Activated CD8-positive, alpha-beta T cell treated with anti-CD3 and anti-CD28 coated beads for 36 hours (primary cell): ENCODE measurements around the gene PPME1. TPM values are rescaled to one million over a fixed set of nuclear protein-coding genes. Genes with fewer than 3 reads are reported as not detected.
A peak's percentile ranks its signal among the peaks of the same experiment; 100 is the strongest.
"Not testable (repeated sequence)": the region's sequence is repeated elsewhere in the genome, so short reads cannot be mapped to it uniquely, and the experiment has no call there.

Source experiments
- ATAC-seq: fragments of 200-7000 bp; cut with Tn5 transposase; one replicate; pipeline ENCODE4 v1.10.0; 2021; ENCODE audit warnings: mild to moderate bottlenecking, moderate library complexity
- CTCF ChIA-PET: fragments of 350-600 bp; sonication (Branson Sonifier 250); formaldehyde crosslinking; loops from one replicate; lab custom pipeline; 2021; ENCODE audit warnings: antibody characterized with exemption; lab: Charles Lee
- POLR2A ChIA-PET: fragments of 350-600 bp; sonication (Branson Sonifier 250); formaldehyde crosslinking; loops from one replicate; lab custom pipeline; 2021; ENCODE audit warnings: antibody characterized with exemption; lab: Charles Lee
- DNase-seq: peaks from one replicate; pipeline ENCODE4 v3.0.0-alpha.2; 2020
- H3K27ac Mint-ChIP-seq: one replicate; pipeline ENCODE4 v1.8.0; 2021; ENCODE audit warnings: mild to moderate bottlenecking, mixed read lengths
- H3K27me3 Mint-ChIP-seq: one replicate; pipeline ENCODE4 v1.8.0; 2021; ENCODE audit warnings: mixed read lengths
- H3K36me3 Mint-ChIP-seq: one replicate; pipeline ENCODE4 v1.8.0; 2021; ENCODE audit warnings: low read depth, mixed read lengths
- H3K4me1 Mint-ChIP-seq: one replicate; pipeline ENCODE4 v1.8.0; 2021; ENCODE audit warnings: low read depth, mixed read lengths
- H3K4me3 Mint-ChIP-seq: one replicate; pipeline ENCODE4 v1.8.0; 2021; ENCODE audit warnings: mild to moderate bottlenecking, moderate library complexity, mixed read lengths
- H3K9me3 Mint-ChIP-seq: one replicate; pipeline ENCODE4 v1.8.0; 2021; ENCODE audit warnings: mixed read lengths
- CTCF ChIP-seq: fragments of 200-600 bp; IDR thresholded peaks from one replicate; pipeline ENCODE4 v1.8.0; 2022; ENCODE audit warnings: antibody characterized with exemption, mild to moderate bottlenecking
- intact Hi-C: fragments of 100-400 bp; cut with micrococcal nuclease; formaldehyde crosslinking; loops from one replicate; pipeline ENCODE4 v1.10.0; 2022
- total RNA-seq, 2 experiments: library from RNA; stranded (reverse); gene quantifications; one replicate each; pipeline ENCODE4 v1.2.3, GENCODE V29; 2021

The PPME1 gene
- total RNA-seq, result 10 to 100 TPM; 63.7 to 64.9 TPM

- TF ChIP-seq CTCF, result no peak
- Mint-ChIP-seq H3K36me3 (peaks cover 25% of the 10 kb centered on the region), H3K4me1 (peaks cover 22% of the 10 kb centered on the region), H3K9me3 (no peaks in the 10 kb centered on the region), H3K4me3 (no peak within 1 kb of the TSS), H3K27ac (no peak within 1 kb of the TSS), H3K27me3 (no peaks in the 10 kb centered on the region)
- DNase-seq (peak; percentile 99), ATAC-seq (peak; percentile 95)
- POLR2A ChIA-PET, result interaction anchor here (0.7 to 2.3 kb wide), 4 partner anchors 21 to 322 kb away, joined by 3 to 7 read pairs (median 4); partner anchors contain the start of gene LIPT2
- CTCF ChIA-PET, result interaction anchor here (0.9 to 1.8 kb wide), 2 partner anchors 12 to 150 kb away, joined by 3 to 4 read pairs; no protein-coding TSS in a partner anchor
- intact Hi-C loops, result loop anchor here (10.0 kb wide), 1 partner anchor 186 kb away; the partner anchor contains the start of gene UCP2
These were observed at the start of gene PPME1, which contains the start of gene C2CD3 for GRCh38 chr11:74170694-74171629. TSS of gene PPME1 (plus strand) at chr11:74171289. CDS start at chr11:74171422, 133 bp downstream. TSS of gene C2CD3 (minus strand) at chr11:74171002. CDS start at chr11:74170792, 210 bp downstream.

GRCh38 chr11:74121804-74122203, 49.3 kb upstream of the PPME1 start:
- H3K27ac Mint-ChIP-seq, result no peak overlapping the region
- no peak for ATAC-seq
- no peaks in the 10 kb centered on the region for H3K9me3 Mint-ChIP-seq
- CTCF ChIA-PET, result no interaction called here
- no peak overlapping the region for H3K4me3 Mint-ChIP-seq
- no peaks in the 10 kb centered on the region for H3K4me1 Mint-ChIP-seq
- POLR2A ChIA-PET, result no interaction called here
- TF ChIP-seq CTCF, result no peak
- no peak for DNase-seq
- intact Hi-C loops, result no loop called here
- H3K36me3 Mint-ChIP-seq, result peaks cover 26% of the 10 kb centered on the region
- no peaks in the 10 kb centered on the region for H3K27me3 Mint-ChIP-seq

GRCh38 chr11:74123008-74123448, 48.1 kb upstream of the PPME1 start:
- ATAC-seq (no peak), DNase-seq (no peak)
- Mint-ChIP-seq H3K27me3 (no peaks in the 10 kb centered on the region), H3K36me3 (peaks cover 22% of the 10 kb centered on the region), H3K4me3 (no peak overlapping the region), H3K27ac (no peak overlapping the region), H3K4me1 (no peaks in the 10 kb centered on the region), H3K9me3 (no peaks in the 10 kb centered on the region)
- no peak for TF ChIP-seq CTCF
- ChIA-PET CTCF (interaction anchor here (0.9 kb wide), 1 partner anchor 159 kb away, joined by 3 read pairs; no protein-coding TSS in a partner anchor), POLR2A (interaction anchor here (0.6 kb wide), 1 partner anchor 148 kb away, joined by 4 read pairs; no protein-coding TSS in a partner anchor)
- intact Hi-C loops, result no loop called here

GRCh38 chr11:74129121-74129520, 42.0 kb upstream of the PPME1 start:
- H3K9me3 Mint-ChIP-seq, H3K27me3 Mint-ChIP-seq, CTCF ChIA-PET, intact Hi-C loops, ATAC-seq, POLR2A ChIA-PET, H3K4me1 Mint-ChIP-seq, DNase-seq, H3K4me3 Mint-ChIP-seq, H3K27ac Mint-ChIP-seq: not testable (repeated sequence)
- H3K36me3 Mint-ChIP-seq, result peaks cover 29% of the 10 kb centered on the region

GRCh38 chr11:74132833-74133232, 38.3 kb upstream of the PPME1 start:
- H3K4me3 Mint-ChIP-seq, result no peak overlapping the region
- intact Hi-C loops, result no loop called here
- no peaks in the 10 kb centered on the region for H3K27me3 Mint-ChIP-seq
- H3K4me1 Mint-ChIP-seq, result no peaks in the 10 kb centered on the region
- DNase-seq (no peak), ATAC-seq (no peak)
- TF ChIP-seq CTCF, result no peak
- CTCF ChIA-PET, result no interaction called here
- POLR2A ChIA-PET, result no interaction called here
- no peaks in the 10 kb centered on the region for H3K9me3 Mint-ChIP-seq
- H3K27ac Mint-ChIP-seq, result no peak overlapping the region
- peaks cover 37% of the 10 kb centered on the region for H3K36me3 Mint-ChIP-seq
